GM18858 (cell line): Measurements from ENCODE around the gene QTRT2.

Experiments
- ATAC-seq: cut with Tn5 transposase; IDR thresholded peaks from one replicate; pipeline ENCODE4 v1.9.1; 2021; ENCODE audit not compliant: unreplicated experiment

The QTRT2 gene

DNA sequence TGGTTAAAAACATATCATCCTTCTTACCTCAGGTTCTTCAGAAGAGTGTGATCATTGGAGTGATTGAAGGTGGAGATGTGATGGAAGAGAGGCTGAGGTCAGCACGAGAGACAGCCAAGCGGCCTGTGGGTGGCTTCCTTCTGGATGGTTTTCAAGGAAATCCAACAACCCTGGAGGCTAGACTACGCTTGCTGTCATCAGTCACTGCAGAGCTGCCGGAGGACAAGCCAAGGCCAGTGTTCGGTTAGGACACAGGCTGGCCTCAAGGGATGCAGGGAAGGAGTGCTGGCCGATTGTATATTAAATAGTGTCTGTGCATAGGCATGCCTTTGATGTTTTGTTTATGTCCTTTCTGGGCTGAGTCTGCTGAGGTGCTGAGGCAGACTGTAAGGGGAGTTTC, 20.2 kb downstream of the QTRT2 start:
- ATAC-seq = no peak

DNA sequence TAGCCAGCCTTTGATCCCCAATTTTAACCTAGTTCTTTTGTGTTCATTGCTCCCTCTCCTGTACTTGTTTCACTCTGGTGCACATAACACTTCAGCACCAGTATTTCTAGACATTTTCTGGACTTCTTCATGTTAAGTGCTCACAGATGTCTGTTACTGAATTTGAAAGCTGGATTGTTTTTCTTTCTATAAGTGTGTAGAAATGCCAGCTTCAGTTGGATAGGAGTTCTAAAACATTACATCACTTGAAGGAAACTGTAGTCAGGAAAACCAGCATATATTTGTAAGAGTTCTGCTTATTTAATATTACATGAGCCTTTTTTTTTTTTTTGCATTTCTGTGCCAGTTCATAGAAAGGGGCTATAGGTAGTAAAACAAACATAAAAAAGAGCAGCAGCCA, 21.6 kb downstream of the QTRT2 start:
- ATAC-seq = no peak

DNA sequence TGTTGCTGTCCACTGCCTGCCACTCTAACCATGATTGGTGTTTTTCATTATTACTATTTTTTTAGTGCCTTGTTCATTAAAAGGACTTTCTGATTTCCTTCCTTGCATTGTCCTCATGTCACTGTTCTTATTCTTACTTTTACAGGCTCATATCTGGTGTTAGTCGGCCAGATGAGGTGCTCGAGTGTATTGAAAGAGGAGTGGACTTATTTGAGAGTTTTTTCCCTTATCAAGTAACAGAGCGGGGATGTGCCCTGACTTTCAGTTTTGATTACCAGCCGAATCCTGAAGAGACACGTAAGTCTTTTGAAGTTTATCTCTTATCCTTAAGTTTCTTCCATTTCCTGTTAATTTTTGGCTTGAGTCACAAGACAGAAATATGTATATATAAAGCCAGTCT, 23.2 kb downstream of the QTRT2 start:
- ATAC-seq = no peak

DNA sequence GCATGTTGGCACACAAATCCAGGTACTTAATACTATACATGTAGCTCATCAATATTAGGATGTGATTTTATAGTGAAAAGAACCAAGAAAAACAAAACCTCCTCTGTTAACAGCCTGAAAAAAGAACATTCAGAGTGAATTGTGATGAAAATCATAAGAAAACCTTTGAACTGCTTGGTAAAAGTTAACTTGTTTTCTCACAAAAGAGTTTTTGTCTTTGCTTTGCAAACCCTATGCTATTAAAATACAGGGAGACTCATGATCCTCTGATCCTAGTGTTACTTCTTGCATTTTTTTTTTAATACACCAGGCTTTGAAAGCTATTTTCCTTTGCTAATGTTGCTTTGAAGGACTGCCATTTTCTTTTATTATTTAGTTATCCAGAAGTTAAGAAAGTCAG, 23.7 kb downstream of the QTRT2 start:
- ATAC-seq = no peak

DNA sequence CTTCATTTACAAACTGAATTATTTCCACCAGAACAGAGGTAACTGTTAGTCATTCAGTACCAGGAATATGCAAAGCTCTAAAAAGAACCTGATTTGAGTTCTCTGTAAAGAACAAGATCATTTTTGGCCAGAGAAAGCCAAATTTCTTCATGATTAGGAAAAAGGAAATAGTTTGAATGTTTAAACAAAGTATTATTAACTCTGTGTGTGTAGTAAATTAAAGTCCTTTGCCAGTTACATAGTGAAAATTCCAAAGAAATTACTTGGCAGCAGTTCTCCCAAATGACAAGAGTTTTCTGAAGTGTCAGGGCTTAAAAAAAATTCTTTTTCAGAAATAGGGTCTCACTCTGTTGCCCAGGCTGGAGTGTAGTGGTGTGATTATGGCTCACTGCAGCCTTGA, 24.5 kb downstream of the QTRT2 start:
- ATAC-seq = no peak

DNA sequence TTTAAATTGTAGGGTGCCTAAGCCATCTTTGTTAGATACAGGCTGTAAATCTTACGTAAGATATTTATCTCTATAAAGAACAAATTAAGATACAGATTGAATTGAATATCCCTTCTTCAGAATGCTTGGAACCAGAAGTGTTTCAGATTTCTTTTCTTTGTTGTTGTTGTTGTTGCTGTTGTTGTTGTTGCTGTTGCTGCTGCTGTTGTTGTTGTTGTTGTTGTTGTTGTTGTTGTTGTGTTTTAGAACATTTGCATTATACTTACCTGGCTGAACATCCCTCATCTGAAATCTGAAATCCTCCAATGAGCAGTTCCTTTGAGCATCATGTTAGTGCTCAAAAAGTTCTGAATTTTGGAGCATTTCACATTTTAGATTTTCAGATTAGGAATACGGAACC, 26.6 kb downstream of the QTRT2 start:
- ATAC-seq = no peak

DNA sequence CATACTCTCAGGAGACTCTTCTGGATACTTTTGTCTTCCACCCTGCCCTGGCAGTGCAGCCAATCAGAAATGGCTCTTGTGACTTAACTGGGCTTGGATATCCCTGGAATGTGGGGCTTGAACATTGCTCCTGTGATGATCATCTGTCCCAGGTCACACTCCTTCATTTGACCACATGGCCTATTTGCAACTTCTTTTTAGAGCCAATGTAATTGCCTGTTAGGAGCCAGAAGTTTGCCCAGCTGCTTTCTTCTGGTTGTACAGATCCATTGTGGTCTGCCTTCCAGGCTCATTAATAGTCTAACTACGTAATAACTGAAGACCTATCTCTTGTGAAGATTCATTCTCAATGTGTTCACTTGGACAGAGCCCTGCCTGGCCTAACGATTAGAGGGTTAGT, 29.8 kb downstream of the QTRT2 start:
- ATAC-seq = no peak

DNA sequence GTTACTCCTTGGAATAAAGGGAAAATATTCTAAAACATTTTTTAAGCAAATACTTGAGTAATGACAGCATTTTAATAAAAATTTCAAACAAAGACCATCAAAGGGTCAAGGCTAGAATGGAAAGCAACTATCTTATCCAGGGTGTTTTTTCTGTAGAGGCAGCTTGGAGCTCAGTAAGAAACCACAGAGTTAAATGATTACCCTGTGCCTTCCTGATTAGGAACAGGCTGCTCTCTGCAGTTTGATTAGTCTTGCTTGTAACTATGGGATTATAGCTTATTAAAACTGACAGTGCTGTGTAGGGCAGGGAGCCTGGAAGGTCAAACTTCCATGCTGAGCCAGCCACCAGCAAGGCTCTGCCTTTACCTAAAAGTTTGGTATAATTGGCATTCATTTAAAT, 33.1 kb downstream of the QTRT2 start:
- no peak for ATAC-seq

DNA sequence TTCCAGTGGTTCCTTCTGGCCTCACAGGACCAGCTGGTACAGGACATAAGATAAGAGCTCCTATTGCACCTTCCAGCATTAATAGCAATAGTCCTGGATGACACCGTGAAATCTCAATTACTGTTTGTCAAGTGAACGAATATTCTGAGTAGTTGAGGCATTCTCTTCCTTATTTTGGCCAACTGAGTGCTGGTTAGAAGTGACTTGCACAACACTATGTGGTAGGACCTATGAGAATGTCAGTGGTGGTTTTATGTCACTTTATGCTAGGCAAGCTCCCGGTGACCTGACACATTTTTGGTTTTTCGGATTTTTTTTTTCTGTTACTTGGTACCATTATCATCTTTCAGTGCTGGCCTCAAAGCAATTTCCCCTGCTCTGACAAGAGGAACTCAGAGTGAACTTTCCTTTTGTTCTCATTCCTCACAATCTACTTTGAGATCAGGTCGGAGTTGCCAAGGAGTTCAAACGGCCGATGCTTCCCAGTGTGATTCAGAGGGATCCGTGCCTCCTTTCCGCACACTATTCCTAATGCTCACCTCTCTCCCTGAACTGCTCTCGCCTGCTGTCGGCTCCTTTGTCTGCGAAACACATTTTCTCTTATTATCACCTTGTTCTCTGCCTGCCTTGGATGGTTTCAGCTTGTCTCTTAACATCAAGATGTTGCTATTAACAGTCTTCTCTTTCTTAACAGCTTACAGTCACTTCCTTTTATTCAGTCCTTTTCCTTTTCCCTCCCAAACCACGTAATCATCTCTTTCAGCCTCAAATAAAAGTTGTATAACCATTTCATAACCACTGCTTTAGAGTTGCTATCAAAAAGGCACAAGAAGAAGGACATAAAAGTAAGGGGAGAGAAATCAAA, 35.8 kb downstream of the QTRT2 start:
- no peak for ATAC-seq

DNA sequence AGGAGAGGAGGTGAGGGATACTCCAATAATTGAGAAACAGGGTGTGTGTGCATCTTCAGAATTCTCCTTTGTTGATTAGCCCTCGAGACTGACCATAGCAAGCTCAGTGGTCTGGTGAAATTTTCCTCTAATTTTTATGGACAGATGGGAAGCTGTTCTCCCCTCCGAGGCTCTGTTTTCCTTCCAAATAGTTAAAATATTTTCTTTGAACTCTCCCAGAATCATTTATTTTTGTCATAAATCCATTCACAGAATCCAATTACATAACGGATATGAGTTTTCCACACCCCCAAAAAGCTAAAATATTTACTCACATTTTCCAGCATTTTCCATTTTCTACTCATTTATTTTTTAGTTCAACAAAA, 36.5 kb downstream of the QTRT2 start:
- no peak for ATAC-seq

DNA sequence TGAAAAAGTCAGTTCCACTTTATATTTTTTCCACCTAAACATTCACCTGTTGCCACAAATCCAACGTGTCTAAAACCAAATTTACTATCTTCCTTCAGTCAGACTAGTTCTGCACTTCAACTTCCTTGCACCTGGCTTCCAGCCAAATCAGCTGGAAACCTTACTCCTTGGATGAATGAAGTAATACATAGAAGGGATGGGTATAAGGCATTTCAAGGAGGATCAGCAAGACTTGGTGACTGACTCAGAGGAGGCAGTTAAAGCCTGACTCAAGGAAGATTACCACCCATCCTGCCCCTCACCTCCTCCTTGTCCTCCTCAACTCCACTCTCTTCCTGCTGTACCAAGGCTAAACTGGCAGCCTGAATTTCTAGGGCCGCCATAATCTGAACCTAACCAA, 37.1 kb downstream of the QTRT2 start:
- no peak for ATAC-seq

DNA sequence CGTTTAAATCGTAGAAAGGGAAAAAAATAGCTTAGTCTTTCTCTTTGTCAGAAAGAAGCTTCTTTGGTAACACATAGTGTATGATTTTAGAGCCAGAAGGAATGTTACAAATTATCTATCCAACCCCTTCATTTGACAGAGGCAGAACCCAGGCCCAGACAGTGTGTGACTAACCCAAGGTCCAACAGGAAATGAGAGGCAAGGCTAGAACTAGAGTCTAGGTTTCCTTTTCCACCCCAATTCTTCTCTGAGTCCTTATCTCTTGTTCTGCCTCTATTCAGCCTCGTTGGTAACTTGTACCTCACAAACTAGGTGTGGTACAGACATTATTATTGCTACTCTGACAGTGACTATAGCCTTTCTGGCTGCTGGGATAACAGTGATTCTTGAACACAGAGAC, 39.3 kb downstream of the QTRT2 start:
- no peak for ATAC-seq

DNA sequence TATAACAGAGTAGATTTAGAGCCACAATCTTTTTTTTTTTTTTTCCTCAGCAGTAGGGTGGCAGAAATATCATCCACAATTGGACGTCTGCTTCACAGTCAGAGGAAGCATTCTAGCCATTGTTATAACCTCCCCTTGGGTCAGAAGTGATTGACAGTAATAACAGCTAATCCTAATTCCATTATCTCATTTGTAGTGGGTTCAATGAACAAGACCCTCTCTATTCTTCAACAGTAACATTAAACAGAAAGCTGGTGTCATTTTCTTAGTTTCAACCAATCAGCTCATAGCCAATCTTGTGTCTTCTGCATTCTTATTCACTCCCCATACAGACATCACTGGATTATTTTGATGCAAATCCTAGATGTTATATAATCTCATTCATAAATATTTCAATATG, 44.6 kb downstream of the QTRT2 start:
- no peak for ATAC-seq

DNA sequence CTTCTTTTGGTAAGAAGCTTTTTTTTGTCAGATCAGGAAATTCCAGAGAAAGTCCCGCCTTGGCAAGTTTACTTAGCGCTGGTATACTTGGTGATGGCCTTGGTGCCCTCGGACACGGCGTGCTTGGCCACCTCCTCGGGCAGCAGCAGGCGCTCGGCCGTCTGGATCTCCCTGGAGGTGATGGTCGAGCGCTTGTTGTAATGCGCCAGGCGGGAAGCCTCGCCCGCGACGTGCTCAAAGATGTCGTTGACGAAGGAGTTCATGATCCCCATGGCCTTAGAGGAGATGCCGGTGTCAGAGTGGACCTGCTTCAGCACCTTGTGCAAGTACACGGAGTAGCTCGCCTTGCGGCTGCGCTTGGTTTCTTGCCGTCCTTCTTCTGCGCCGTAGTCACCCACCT, 46.6 kb downstream of the QTRT2 start:
- no peak for ATAC-seq

DNA sequence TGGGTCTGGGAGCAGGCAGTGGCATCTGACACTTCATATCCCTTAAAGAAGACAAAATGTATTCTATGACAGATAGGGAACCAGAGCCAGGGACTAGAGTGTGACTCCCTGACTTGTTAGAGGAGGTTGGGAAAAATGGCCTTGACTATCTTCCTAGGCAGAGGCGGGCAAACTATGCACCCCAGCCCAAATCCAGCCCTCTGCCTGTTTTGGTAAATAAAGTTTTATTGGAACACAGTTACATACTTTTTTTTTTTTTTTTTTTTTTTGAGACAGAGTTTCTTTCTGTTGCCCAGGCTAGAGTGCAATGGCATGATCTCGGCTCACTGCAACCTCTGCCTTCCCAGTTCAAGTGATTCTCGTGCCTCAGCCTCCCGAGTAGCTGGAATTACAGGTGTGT, 47.3 kb downstream of the QTRT2 start:
- no peak for ATAC-seq

DNA sequence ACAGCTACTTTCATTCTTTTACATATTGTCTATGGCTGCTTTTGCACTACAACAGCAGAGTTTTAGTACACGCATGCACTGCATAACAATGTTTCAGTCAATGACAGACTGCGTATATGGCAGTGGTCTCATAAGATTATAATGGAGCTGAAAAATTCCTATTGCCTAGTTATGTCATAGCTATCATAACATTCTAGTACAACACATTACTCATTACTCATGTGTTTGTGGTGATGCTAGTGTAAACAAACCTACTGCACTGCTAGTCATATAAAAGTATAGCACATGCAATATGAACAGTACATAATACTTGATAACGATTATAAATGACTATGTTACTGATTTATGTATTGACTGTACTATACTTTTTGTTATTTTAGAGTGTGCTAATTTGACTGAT, 47.9 kb downstream of the QTRT2 start:
- ATAC-seq = no peak

DNA sequence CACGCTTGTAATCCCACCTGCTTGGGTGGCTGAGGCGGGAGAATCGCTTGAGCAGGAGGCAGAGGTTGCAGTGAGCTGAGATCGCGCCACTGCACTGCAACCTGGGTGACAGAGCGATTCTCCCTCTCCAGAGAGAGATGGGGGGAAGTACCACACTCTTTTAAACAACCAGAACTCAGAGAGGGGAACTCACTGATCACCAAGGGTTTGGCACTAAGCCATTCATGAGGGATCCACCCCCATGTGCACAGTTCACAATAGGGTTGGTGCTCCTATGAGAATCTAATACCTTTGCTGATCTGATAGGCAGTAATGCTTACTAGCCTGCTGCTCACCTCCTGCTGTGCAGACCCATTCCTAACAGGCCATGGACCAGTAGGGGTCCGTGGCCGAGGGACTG, 51.6 kb downstream of the QTRT2 start:
- no peak for ATAC-seq

DNA sequence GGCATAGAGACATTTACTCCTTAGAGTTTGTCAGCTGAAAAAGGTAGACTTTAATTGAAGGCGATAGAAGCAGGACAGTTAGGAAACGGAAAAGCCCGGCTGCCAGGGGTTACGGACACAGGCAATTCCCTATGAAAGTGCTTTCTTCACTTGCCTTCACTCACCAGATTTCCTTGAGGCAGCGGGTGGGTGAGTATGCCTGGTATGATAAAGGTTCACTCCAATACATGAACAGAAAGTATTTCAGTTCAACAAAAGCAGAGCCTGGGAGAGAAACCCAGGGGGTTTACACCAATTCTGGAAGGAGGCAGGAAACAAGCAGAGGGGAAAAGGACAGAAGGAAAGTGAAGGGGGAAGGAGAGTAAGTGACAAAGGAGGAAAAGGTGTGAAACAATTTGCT, 53.9 kb downstream of the QTRT2 start:
- no peak for ATAC-seq

DNA sequence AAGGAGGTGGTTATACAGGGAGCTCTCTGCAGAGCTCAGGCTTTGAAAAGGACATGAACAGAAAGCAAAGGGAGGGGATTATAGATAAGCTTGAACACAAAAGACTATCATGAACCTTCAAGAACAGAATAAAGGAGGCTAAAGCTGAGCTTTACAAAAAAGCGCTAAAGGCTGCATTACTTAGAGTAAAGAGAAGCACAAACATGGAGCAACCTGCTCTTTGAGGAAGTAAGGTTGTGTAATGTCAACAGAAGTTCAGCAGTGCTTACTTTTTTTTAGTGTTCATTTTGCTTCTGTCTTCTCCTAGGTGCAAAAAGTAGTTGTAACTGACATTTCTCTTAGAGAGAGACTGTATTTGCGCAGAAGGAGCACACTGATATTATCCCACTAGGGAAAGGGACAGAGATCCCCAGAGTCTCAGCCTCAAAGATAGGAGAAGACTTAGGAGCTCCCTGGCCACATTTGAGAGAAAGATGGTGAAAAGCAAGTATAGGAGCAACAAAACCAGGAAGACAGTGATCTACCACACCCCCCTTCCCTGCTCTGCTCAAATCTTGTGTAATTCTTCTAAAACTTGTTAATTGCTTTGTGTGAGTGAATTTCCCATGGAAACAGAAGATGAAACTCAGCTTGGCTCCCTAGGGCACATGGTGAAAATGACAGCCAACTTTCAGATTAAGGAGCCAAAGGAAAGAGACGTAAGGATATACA, 54.7 kb downstream of the QTRT2 start:
- ATAC-seq = no peak

DNA sequence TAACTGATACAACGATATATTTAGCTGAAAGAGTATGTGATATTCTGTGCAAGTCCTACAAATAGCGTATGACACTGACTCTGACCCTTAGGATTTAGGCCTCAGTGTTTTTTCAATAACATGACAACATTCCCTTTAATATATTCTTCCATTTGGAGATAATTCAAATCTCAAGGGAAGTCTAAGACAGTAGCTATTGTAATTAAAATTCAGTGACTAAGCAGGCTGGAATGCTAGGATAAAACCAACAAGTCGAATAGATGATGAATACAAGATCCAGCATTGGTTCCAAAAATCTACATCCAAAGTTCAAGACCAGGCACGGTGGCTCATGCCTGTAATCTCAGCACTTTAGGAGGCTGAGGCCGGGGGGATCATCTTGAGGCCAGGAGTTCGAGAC, 56.2 kb downstream of the QTRT2 start:
- ATAC-seq = no peak

DNA sequence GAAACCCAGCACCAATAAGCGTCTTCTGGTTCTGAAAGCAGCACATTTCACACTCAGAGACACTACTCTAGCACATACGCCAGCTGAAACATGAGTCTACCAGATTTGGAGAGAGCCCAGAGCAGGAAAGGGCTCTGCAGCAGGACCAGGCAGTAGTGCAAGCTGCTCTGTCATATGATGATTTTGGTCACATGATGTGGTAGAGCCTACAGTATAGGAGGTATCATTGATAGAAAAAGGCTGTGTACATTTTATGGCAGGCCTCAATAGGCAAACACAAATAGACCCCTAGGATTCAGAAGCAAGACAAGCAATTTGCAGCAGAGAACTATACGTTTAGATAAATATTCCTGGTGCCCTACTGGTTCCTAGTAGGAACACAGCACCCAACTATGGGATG, 58.2 kb downstream of the QTRT2 start:
- no peak for ATAC-seq

DNA sequence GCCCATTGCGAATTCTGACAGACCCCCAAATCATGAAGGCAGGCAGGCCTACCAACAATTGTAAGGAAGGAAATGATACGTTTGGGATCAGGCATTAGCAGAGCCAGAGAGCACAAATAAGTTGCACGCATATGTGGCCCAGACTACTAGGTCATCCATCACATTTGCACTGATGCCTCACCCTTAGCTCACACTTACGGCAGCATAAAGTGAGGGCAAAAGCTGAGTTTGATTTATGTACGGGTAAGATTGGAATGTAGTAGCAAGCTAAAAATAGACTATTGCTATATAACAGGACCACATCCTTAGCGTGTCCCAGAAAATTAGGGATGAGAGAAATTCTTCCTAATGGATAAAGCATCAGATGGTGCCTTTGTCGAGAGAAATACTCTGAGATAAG, 58.6 kb downstream of the QTRT2 start:
- ATAC-seq = no peak

DNA sequence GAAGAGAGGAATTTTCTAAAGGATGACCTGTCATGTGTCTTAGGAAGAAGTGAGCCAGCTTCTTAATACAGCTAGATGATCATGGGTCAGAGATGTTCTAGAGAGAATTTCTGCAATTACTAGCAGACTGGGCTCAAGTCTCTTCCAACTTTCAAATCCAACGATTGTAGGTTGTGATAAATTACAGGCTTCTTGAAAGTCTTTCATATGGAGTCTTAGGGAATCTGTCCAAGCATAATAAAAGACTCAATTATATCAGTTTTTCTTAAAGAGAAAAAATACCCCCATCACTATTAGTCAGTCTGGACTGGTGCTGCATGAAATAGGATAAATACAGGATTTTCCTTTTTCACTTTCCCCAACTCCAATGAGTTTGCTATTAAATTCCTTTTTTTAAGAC, 63.2 kb downstream of the QTRT2 start:
- ATAC-seq = no peak
